ENCODE data around the gene CFHR2. TPM values are rescaled to one million over a fixed set of nuclear protein-coding genes. Genes with fewer than 3 reads are reported as not detected.

CFHR2 gene
- total RNA-seq, result not detected in 2 replicates

GRCh38 chr1:196943568-196943967, at the start of gene CFHR2:
Gene CFHR2 (plus strand): TSS chr1:196943738. CDS start chr1:196943881, 143 bp downstream.

GRCh38 chr1:196977278-196977677, 33.7 kb downstream of the CFHR2 start, which contains the start of gene CFHR5:
Gene CFHR5 (plus strand): TSS chr1:196977556. CDS start chr1:196977665, 109 bp downstream.

Small RNA genes within 50 kb of the gene (small RNA-seq; reads per million reads assigned to genes)
- not detected for gene AL139418.1

Other genes with a start within 250 kb of the CFHR2 start
- gene CFHR3, start 168.9 kb upstream of the CFHR2 start, total RNA-seq, result not detected in 2 replicates
- gene CFHR1, start 124.0 kb upstream of the CFHR2 start, total RNA-seq, result 0.16 TPM in 1 of 2 replicates, not detected in the other
- gene CFHR4, start 55.7 kb upstream of the CFHR2 start, total RNA-seq, result not detected in 2 replicates
- gene CFHR5, start 33.8 kb downstream of the CFHR2 start, total RNA-seq, result not detected in 2 replicates
- gene F13B, start 123.5 kb downstream of the CFHR2 start, total RNA-seq, result not detected in 2 replicates
- gene ASPM, start 202.9 kb downstream of the CFHR2 start, total RNA-seq, result 3.9 and 4.4 TPM in 2 replicates

Data from hair follicle dermal papilla cell (primary cell).